Measurements from ENCODE around the gene TBL1X. TPM values are rescaled to one million over a fixed set of nuclear protein-coding genes. Genes with fewer than 3 reads are reported as not detected.

The TBL1X gene
- total and polyA plus RNA-seq, 2 donors (not counting 3 experiments of a cell fraction or from before 2014, with no cell fraction given): 8.7 to 25.3 TPM

- no peak for TF ChIP-seq FOS (IDR thresholded peaks at IDR 0.05; ENCODE audit: borderline replicate concordance, insufficient read depth, low read length)
- no peak for TF ChIP-seq EZH2 (IDR thresholded peaks at IDR 0.05; ENCODE audit: borderline replicate concordance, low read depth, low read length, severe bottlenecking)
- TF ChIP-seq, protein P1, sequence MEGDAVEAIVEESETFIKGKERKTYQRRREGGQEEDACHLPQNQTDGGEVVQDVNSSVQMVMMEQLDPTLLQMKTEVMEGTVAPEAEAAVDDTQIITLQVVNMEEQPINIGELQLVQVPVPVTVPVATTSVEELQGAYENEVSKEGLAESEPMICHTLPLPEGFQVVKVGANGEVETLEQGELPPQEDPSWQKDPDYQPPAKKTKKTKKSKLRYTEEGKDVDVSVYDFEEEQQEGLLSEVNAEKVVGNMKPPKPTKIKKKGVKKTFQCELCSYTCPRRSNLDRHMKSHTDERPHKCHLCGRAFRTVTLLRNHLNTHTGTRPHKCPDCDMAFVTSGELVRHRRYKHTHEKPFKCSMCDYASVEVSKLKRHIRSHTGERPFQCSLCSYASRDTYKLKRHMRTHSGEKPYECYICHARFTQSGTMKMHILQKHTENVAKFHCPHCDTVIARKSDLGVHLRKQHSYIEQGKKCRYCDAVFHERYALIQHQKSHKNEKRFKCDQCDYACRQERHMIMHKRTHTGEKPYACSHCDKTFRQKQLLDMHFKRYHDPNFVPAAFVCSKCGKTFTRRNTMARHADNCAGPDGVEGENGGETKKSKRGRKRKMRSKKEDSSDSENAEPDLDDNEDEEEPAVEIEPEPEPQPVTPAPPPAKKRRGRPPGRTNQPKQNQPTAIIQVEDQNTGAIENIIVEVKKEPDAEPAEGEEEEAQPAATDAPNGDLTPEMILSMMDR (IDR thresholded peaks at IDR 0.05; ENCODE audit: extremely low read depth in 1 of 2, insufficient read depth in 1 of 2, low read depth in 1 of 2, low read length in 2 of 2): no peak
- no peak overlapping the region for H3K4me2 ChIP-seq (ENCODE audit: insufficient read depth, low read length)
- POLR2A ChIA-PET: no interaction called here
- dilution Hi-C loops (cut with MboI; ENCODE audit: extremely low pct_ligation_motif_present, low sequenced_read_pairs): no loop called here
- BruUV-seq (replicated peaks): no TSS peak
- no peak overlapping the region for H2AFZ ChIP-seq (ENCODE audit: low read depth, low read length)
- no peaks in the 10 kb centered on the region for H3K9me1 ChIP-seq (replicated peaks; ENCODE audit: control insufficient read depth, extremely low read depth, insufficient read depth, low read length)
- no peak overlapping the region for H3K4me3 ChIP-seq (replicated peaks in 1 of 3; ENCODE audit: insufficient read depth in 1 of 3, low read depth in 1 of 3, low read length in 3 of 3)
- intact Hi-C loops (cut with micrococcal nuclease): no loop called here
- no peaks in the 10 kb centered on the region for H3K4me1 ChIP-seq (ENCODE audit: control insufficient read depth, extremely low read depth, insufficient read depth, low read length)
- no peaks in the 10 kb centered on the region for H3K9me3 ChIP-seq (replicated peaks; ENCODE audit: control insufficient read depth, insufficient read depth, low read length)
- FAIRE-seq (no peak), DNase-seq (ENCODE audit: low read depth, low spot score) (no peak)
- no peaks in the 10 kb centered on the region for H3K79me2 ChIP-seq (ENCODE audit: control insufficient read depth, insufficient read depth, low read length)
- H3K27me3 ChIP-seq (ENCODE audit: control insufficient read depth in 2 of 2, insufficient read depth in 2 of 2, low read length in 2 of 2): no peaks in the 10 kb centered on the region
- H3K36me3 ChIP-seq (ENCODE audit: control insufficient read depth in 2 of 2, extremely low read depth in 1 of 2, insufficient read depth in 2 of 2, low read length in 2 of 2): peaks cover 0 to 1% of the 10 kb centered on the region in 2 experiments
- no peaks in the 10 kb centered on the region for H4K20me1 ChIP-seq (replicated peaks; ENCODE audit: control insufficient read depth, extremely low read depth, insufficient read depth, low read length)
- H3K27ac ChIP-seq (ENCODE audit: insufficient read depth, low read depth, low read length): no peak overlapping the region
- no peak overlapping the region for H3K9ac ChIP-seq (replicated peaks; ENCODE audit: extremely low read depth, insufficient read depth, low read length)
- CTCF ChIA-PET: no interaction called here
Observed at GRCh38 chrX:9690046-9690445, 225.2 kb downstream of the TBL1X start.

- Histone ChIP-seq H3K9ac (replicated peaks; ENCODE audit: extremely low read depth, insufficient read depth, low read length) (no peak overlapping the region), H4K20me1 (replicated peaks; ENCODE audit: control insufficient read depth, extremely low read depth, insufficient read depth, low read length) (no peaks in the 10 kb centered on the region), H3K4me1 (ENCODE audit: control insufficient read depth, extremely low read depth, insufficient read depth, low read length) (no peaks in the 10 kb centered on the region), H3K36me3 (ENCODE audit: control insufficient read depth in 2 of 2, extremely low read depth in 1 of 2, insufficient read depth in 2 of 2, low read length in 2 of 2) (peaks cover 0 to 1% of the 10 kb centered on the region in 2 experiments), H3K79me2 (ENCODE audit: control insufficient read depth, insufficient read depth, low read length) (no peaks in the 10 kb centered on the region), H2AFZ (ENCODE audit: low read depth, low read length) (no peak overlapping the region), H3K9me3 (replicated peaks; ENCODE audit: control insufficient read depth, insufficient read depth, low read length) (no peaks in the 10 kb centered on the region), H3K27me3 (ENCODE audit: control insufficient read depth in 2 of 2, insufficient read depth in 2 of 2, low read length in 2 of 2) (no peaks in the 10 kb centered on the region), H3K4me2 (ENCODE audit: insufficient read depth, low read length) (no peak overlapping the region), H3K9me1 (replicated peaks; ENCODE audit: control insufficient read depth, extremely low read depth, insufficient read depth, low read length) (no peaks in the 10 kb centered on the region), H3K4me3 (replicated peaks in 1 of 3; ENCODE audit: insufficient read depth in 1 of 3, low read depth in 1 of 3, low read length in 3 of 3) (no peak overlapping the region), H3K27ac (ENCODE audit: insufficient read depth, low read depth, low read length) (no peak overlapping the region)
- CTCF ChIA-PET: no interaction called here
- DNase-seq (ENCODE audit: low read depth, low spot score) (no peak), FAIRE-seq (no peak)
- intact Hi-C loops (cut with micrococcal nuclease): no loop called here
- dilution Hi-C loops (cut with MboI; ENCODE audit: extremely low pct_ligation_motif_present, low sequenced_read_pairs): no loop called here
- TF ChIP-seq, protein P1 (IDR thresholded peaks at IDR 0.05; ENCODE audit: extremely low read depth in 1 of 2, insufficient read depth in 1 of 2, low read depth in 1 of 2, low read length in 2 of 2): no peak
- TF ChIP-seq POLR2A (IDR thresholded peaks at IDR 0.05; ENCODE audit: low read depth, low read length): no peak
- no peak for TF ChIP-seq JUN (IDR thresholded peaks at IDR 0.05; ENCODE audit: borderline replicate concordance, insufficient read depth, insufficient read length, low read depth)
- TF ChIP-seq GATA2 (IDR thresholded peaks at IDR 0.05; ENCODE audit: insufficient read depth, insufficient read length, low read depth, low read length): no peak
- TF ChIP-seq POLR2AphosphoS5 (IDR thresholded peaks at IDR 0.05; ENCODE audit: insufficient read depth, low read depth, low read length): no peak
- BruUV-seq (replicated peaks): no TSS peak
- POLR2A ChIA-PET: no interaction called here
Observed at GRCh38 chrX:9693307-9694001, 228.6 kb downstream of the TBL1X start.

Measured in endothelial cell of umbilical vein (primary cell).